Transverse colon (tissue), 4 donors: ENCODE measurements around the gene CAB39L.

Experiments used
- EP300 ChIP-seq: sonication (generic); formaldehyde crosslinking; IDR thresholded peaks from one replicate; pipeline ENCODE4 v1.6.1; 2017; ENCODE audit warnings: antibody characterized with exemption, low read depth
- POLR2A ChIP-seq: fragments of 450-650 bp; IDR thresholded peaks from one replicate; pipeline ENCODE4 v1.6.1; 2016; ENCODE audit warnings: antibody characterized with exemption, mild to moderate bottlenecking, moderate library complexity
- POLR2AphosphoS5 ChIP-seq, 3 donors: sonication (generic); formaldehyde crosslinking; IDR thresholded peaks; one replicate each; pipeline ENCODE4 v1.6.1; 2016; ENCODE audit warnings: antibody characterized with exemption in 3 of 3
- TF ChIP-seq, protein P1 (sequence below), 5 experiments: fragments of 200-600 bp in 3 of 5; fragments of 450-650 bp in 2 of 5; sonication (generic) in 3 of 5; IDR thresholded peaks; 1 replicate in 2 of 5; 2 replicates in 3 of 5; pipeline ENCODE4 v1.5.1; 2016 to 2017; ENCODE audit warnings: antibody characterized with exemption in 5 of 5, inconsistent platforms in 3 of 5, mild to moderate bottlenecking in 2 of 5, moderate library complexity in 1 of 5

DNA sequence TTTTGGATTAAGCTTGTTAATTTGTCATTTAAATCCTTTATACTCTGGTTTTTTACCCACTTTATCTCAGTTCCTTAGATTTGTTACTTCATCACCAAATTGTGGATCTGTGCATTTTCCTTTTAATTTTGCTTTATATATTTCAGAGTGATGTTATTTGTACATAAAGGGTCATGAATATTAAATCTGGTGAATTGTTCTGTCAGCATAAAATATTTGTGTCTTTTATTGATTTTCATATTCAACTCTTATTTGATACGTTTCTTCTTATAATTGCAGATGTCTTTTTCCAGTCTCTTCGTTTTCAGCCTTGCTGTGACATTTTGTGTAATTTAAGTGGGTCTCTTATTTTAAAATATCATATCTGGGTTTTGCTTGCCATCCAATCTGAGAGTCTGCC lies 4.9 kb upstream of the CAB39L start:
- TF ChIP-seq, protein P1, sequence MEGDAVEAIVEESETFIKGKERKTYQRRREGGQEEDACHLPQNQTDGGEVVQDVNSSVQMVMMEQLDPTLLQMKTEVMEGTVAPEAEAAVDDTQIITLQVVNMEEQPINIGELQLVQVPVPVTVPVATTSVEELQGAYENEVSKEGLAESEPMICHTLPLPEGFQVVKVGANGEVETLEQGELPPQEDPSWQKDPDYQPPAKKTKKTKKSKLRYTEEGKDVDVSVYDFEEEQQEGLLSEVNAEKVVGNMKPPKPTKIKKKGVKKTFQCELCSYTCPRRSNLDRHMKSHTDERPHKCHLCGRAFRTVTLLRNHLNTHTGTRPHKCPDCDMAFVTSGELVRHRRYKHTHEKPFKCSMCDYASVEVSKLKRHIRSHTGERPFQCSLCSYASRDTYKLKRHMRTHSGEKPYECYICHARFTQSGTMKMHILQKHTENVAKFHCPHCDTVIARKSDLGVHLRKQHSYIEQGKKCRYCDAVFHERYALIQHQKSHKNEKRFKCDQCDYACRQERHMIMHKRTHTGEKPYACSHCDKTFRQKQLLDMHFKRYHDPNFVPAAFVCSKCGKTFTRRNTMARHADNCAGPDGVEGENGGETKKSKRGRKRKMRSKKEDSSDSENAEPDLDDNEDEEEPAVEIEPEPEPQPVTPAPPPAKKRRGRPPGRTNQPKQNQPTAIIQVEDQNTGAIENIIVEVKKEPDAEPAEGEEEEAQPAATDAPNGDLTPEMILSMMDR (IDR thresholded peaks at IDR 0.05): no peak
- TF ChIP-seq POLR2A: no peak
- no peak for TF ChIP-seq POLR2AphosphoS5 (IDR thresholded peaks at IDR 0.05)
- no peak for TF ChIP-seq EP300
